ENCODE measurements around the gene BRCA2. TPM values are rescaled to one million over a fixed set of nuclear protein-coding genes. Genes with fewer than 3 reads are reported as not detected.
A peak's percentile ranks its signal among the peaks of the same experiment; 100 is the strongest.

BRCA2 gene
- polyA plus RNA-seq, 10 donors, result 1.5 to 7.5 (median 3.0) TPM

DNA sequence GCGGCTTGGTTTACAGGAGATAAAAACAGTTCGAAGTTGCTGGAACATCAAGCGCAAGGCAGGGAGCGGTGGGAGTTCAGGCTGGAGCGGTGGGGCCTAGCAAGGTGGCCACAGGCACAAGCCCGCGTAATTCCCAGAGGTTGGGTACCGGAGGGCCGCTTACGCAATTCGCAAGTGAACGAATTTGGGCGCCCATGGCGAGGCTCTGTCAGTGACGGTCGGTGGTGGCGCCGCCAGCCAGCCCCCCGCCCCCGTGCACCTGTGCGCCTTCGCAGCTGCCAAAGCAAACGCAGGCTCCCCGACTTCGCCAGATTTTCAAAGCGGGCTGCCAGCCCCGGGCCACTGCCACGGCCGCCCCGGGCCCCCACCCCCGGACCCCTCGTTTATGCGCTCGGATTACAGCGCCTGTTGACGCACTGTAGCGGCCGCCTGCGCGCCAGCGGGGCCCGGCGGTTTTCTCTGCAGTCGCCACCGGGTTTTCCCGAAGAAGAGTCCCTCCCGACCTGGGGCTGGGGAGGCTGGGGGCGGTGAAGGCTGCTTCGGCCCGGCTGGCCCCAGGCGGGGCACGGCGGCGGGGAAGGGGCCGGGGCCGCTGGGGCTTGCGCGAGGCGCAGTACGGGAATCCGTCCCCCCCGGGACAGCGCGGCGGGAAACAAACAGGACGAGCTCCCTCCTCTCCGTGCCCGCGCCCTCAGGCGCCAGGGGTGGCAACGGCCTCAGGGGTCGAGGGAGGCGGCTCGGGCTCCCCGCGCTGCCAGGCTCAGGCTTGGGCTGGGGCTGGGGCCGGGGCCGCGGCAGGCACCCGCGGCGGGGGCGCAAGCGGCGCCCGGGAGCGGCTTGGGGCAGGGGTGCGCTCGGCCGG is 111.9 kb downstream of the BRCA2 start:
- DNase-seq, result peak in 2 of 3 donors; percentile 56 to 73

GRCh38 chr13:32427852-32428580 is 112.7 kb downstream of the BRCA2 start, which contains the start of gene N4BP2L1:
Gene N4BP2L1 (minus strand): TSS chr13:32428130. CDS start chr13:32428082, 48 bp downstream.
- DNase-seq, result peak; percentile 52 to 89 (median 73)

- DNase-seq, result peak in 2 of 3 donors; percentile 14 to 31
These were observed 113.5 kb downstream of the BRCA2 start for GRCh38 chr13:32428581-32429432.

DNA sequence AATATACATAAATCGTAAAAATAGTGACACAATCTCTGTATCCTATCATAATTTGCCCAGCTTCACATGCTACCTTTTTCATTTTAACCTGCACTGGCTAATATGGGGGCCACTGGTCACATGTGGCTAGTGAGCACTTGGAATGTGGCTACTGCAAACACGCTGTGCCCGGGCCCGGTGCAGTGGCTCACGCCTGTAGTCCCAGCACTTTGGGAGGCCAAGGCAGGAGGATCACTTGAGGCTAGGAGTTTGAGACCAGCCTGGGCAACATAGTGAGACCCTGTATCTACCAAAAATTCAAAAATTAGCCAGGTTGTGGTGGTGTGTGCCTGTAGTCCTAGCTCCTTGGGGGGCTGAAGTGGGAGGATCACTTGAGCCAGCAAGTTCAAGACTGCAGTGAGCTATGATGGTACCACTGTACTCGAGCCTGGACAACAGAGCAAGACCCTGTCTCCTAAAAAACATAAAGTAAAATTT is 114.2 kb downstream of the BRCA2 start:
- no peak for DNase-seq

- peak in 2 of 3 donors; percentile 11 to 37 for DNase-seq
These were observed 114.9 kb downstream of the BRCA2 start for GRCh38 chr13:32430018-32430747.

- DNase-seq, result no peak
These were observed 116.1 kb downstream of the BRCA2 start for GRCh38 chr13:32431361-32431760.

GRCh38 chr13:32432856-32433255 is 117.5 kb downstream of the BRCA2 start:
- no peak for DNase-seq

- no peak for DNase-seq
These were observed 123.6 kb downstream of the BRCA2 start for GRCh38 chr13:32438871-32439270.

DNA sequence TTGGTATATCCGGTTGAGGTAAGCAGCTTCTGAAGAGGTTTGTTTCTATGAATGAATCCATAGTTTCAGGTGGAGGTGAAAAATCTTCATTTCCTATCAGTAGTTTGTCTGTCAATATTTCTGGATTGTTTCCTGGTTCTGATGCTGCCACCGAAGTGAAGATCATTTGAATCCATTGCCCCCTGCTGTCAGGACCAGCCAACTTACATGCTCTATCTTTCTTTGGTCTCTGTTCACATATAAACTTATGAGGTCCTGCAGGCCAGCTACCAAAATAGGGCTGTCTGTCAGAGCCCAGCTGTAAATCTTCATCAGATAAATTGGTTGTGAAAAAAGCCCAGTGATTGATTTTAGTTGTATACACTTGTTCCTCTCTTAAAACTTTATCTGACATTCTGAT is 127.8 kb downstream of the BRCA2 start:
- DNase-seq, result peak in 2 of 3 donors; percentile 18 to 22

GRCh38 chr13:32445461-32445860 is 130.2 kb downstream of the BRCA2 start:
- DNase-seq, result no peak

DNA sequence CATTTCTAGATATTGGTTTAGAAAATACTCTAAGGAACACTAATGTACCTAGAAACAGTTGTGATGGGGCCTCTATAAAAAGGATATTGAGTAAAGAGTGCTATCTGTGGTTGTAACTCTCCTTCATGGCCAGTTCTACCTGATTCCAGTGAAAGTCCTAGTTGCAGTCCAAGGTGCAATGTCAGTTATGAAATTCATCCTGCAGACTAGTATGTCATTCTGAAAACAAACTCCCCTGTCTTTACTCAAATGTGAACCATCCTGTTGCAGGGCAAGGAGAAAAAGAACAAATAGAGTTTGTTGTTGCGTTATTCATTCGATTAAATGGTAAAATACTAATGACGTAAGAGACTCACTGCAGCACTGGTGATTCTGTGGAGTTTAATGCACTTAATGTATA is 130.9 kb downstream of the BRCA2 start:
- DNase-seq, result no peak

- DNase-seq, result no peak
These were observed 131.6 kb downstream of the BRCA2 start for GRCh38 chr13:32446773-32447465.

- DNase-seq, result no peak
These were observed 132.8 kb downstream of the BRCA2 start for GRCh38 chr13:32447894-32448623.

GRCh38 chr13:32448972-32449371 is 133.7 kb downstream of the BRCA2 start:
- DNase-seq, result no peak

Other genes with a start within 250 kb of the BRCA2 start
- not detected for gene ZAR1L, start 145 bp upstream of the BRCA2 start, polyA plus RNA-seq (ENCODE audit: insufficient read length in 10 of 10)
- 10 to 100 TPM in 3 of 10 donors, 1 to 10 TPM in 7; 4.8 to 10.4 (median 7.2) TPM for gene N4BP2L1, start 112.6 kb downstream of the BRCA2 start, polyA plus RNA-seq (ENCODE audit: insufficient read length in 10 of 10)
- 100 to 1,000 TPM in 6 of 10 donors, 10 to 100 TPM in 4; 65.6 to 169 (median 105) TPM for gene N4BP2L2, start 223.3 kb downstream of the BRCA2 start, polyA plus RNA-seq (ENCODE audit: insufficient read length in 10 of 10)